Measurements from ENCODE around the gene ORC3. TPM values are rescaled to one million over a fixed set of nuclear protein-coding genes. Genes with fewer than 3 reads are reported as not detected.

The ORC3 gene
- total and polyA plus RNA-seq, 7 donors, result 10.2 to 27.6 (median 17.5) TPM

GRCh38 chr6:87630746-87631145 lies 40.8 kb downstream of the ORC3 start:
- Histone ChIP-seq H3K4me3 (no peak overlapping the region), H3K9me3 (no peaks in the 10 kb centered on the region), H3K27ac (no peak overlapping the region), H3K36me3 (peaks cover 0 to 33% (median 0%) of the 10 kb centered on the region in 4 donors), H3K27me3 (no peaks in the 10 kb centered on the region), H3K4me1 (no peaks in the 10 kb centered on the region)
- intact Hi-C loops (cut with DNase I), result no loop called here
- TF ChIP-seq POLR2AphosphoS5 (IDR thresholded peaks at IDR 0.05) (no peak), CTCF (IDR thresholded peaks at IDR 0.05) (no peak)
- DNase-seq, result no peak
- WGBS, 2 donors, result 88 to 95% methylated on average over 1 of the region's 1 CpG

- Histone ChIP-seq H3K27ac (no peak overlapping the region), H3K27me3 (no peaks in the 10 kb centered on the region), H3K36me3 (peaks cover 0 to 62% (median 0%) of the 10 kb centered on the region in 4 donors), H3K9me3 (no peaks in the 10 kb centered on the region), H3K4me3 (no peak overlapping the region), H3K4me1 (no peaks in the 10 kb centered on the region)
- no peak for DNase-seq
- TF ChIP-seq POLR2AphosphoS5 (IDR thresholded peaks at IDR 0.05) (no peak), CTCF (IDR thresholded peaks at IDR 0.05) (no peak), POLR2A (IDR thresholded peaks at IDR 0.05) (no peak), EP300 (IDR thresholded peaks at IDR 0.05) (no peak)
- intact Hi-C loops (cut with DNase I), result no loop called here
- WGBS, 2 donors, result 95 to 98% methylated on average over 3 of the region's 3 CpGs
Observed at GRCh38 chr6:87633851-87634250, 43.9 kb downstream of the ORC3 start.

- intact Hi-C loops (cut with DNase I), result no loop called here
- H3K9me3 ChIP-seq, result no peaks in the 10 kb centered on the region
- H3K27ac ChIP-seq, result no peak overlapping the region
- H3K4me1 ChIP-seq, result no peaks in the 10 kb centered on the region
- H3K27me3 ChIP-seq, result no peaks in the 10 kb centered on the region
- 82 to 92% methylated on average over 1 of the region's 1 CpG for WGBS, 2 donors
- DNase-seq, result no peak
- no peak overlapping the region for H3K4me3 ChIP-seq
- TF ChIP-seq CTCF (IDR thresholded peaks at IDR 0.05) (no peak), POLR2A (IDR thresholded peaks at IDR 0.05) (no peak), POLR2AphosphoS5 (IDR thresholded peaks at IDR 0.05) (no peak), EP300 (IDR thresholded peaks at IDR 0.05) (no peak)
- peaks cover 0 to 59% (median 0%) of the 10 kb centered on the region in 4 donors for H3K36me3 ChIP-seq
Observed at GRCh38 chr6:87636315-87636714, 46.4 kb downstream of the ORC3 start.

GRCh38 chr6:87637106-87637505 lies 47.2 kb downstream of the ORC3 start:
- DNase-seq, result no peak
- Histone ChIP-seq H3K9me3 (no peaks in the 10 kb centered on the region), H3K27ac (no peak overlapping the region), H3K36me3 (peaks cover 0 to 53% (median 0%) of the 10 kb centered on the region in 4 donors), H3K27me3 (no peaks in the 10 kb centered on the region), H3K4me1 (no peaks in the 10 kb centered on the region), H3K4me3 (no peak overlapping the region)
- TF ChIP-seq POLR2A (IDR thresholded peaks at IDR 0.05) (no peak), EP300 (IDR thresholded peaks at IDR 0.05) (no peak), POLR2AphosphoS5 (IDR thresholded peaks at IDR 0.05) (no peak), CTCF (IDR thresholded peaks at IDR 0.05) (no peak)
- intact Hi-C loops (cut with DNase I), result no loop called here
- 96% methylated on average over 1 of the region's 1 CpG for WGBS, 2 donors

GRCh38 chr6:87639373-87639772 lies 49.4 kb downstream of the ORC3 start:
- peaks cover 0 to 53% (median 0%) of the 10 kb centered on the region in 4 donors for H3K36me3 ChIP-seq
- intact Hi-C loops (cut with DNase I), result no loop called here
- H3K4me1 ChIP-seq, result no peaks in the 10 kb centered on the region
- no peaks in the 10 kb centered on the region for H3K9me3 ChIP-seq
- 97 to 99% methylated on average over 4 of the region's 4 CpGs for WGBS, 2 donors
- no peaks in the 10 kb centered on the region for H3K27me3 ChIP-seq
- TF ChIP-seq POLR2A (IDR thresholded peaks at IDR 0.05) (no peak), CTCF (IDR thresholded peaks at IDR 0.05) (no peak)
- DNase-seq, result no peak
- H3K4me3 ChIP-seq, result no peak overlapping the region
- no peak overlapping the region for H3K27ac ChIP-seq

Data from sigmoid colon (tissue), 7 donors.